GM21381 (cell line): ENCODE data around the gene ADAM23.
A peak's percentile ranks its signal among the peaks of the same experiment; 100 is the strongest.

Experiments
- ATAC-seq: cut with Tn5 transposase; IDR thresholded peaks from one replicate; pipeline ENCODE4 v1.9.1; 2021; ENCODE audit warnings: mild to moderate bottlenecking, moderate library complexity; ENCODE audit not compliant: unreplicated experiment

Gene ADAM23

DNA sequence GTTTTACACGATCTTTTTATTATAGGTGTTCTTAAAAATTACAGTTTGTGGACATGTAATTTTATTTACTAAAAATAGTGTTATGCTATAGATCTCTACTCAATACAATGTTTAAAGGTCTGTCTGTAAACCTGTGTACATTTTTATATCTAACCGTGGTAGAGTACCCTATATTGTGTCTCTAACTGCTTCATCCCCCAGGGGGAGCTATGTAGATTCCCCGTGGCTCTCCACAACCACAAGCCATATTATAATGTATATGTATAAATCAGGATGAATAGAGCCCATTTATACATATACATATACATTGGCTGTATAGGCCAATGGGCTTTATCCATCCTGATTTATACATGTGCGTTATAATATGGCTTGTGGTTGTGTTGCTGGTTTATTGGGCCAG lies 59.4 kb downstream of the ADAM23 start:
- no peak for ATAC-seq

DNA sequence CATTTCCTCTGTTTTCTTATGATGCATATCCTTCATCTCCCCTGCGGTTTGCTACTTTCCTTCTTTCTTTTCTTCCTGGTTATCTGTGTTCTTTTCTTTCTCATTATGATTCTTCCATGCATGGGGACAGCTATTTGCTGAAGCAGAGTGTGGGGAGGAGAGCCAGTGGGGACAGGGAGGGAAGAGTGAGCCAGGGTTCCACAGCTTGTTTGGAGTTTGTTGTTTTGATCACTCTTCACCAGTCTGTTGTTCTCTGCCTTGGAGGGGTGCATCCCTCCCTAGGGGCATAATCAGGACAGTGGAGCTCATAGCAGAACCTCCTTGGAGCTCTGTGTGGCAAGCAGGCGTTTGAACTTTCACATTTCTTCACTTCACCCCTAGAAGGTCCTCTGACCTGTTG lies 68.0 kb downstream of the ADAM23 start:
- no peak for ATAC-seq

- no peak for ATAC-seq
Measured at GRCh38 chr2:206512999-206513398, 69.7 kb downstream of the ADAM23 start.

GRCh38 chr2:206515580-206515979 lies 72.2 kb downstream of the ADAM23 start:
- no peak for ATAC-seq

GRCh38 chr2:206518997-206519396 lies 75.7 kb downstream of the ADAM23 start:
- ATAC-seq, result no peak

DNA sequence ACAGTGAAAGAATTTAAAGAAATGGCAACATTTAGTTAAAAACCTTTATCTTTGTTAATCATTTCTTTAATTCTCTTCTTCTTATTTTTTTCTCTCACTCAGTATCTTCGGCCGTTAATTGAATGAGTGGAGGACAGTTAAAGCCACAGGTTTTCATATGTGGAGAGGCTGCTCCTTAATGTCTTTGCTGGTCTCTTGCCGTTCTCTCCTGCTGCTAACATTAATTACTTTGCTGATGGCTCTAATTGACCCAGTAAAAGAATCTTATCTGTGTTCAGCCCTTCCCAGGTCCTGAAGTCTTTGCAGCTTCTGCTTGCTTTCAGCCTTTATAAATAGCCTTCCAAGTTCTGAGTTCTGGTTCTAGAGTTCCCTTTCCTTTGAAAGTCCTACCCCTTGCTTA lies 77.1 kb downstream of the ADAM23 start:
- no peak for ATAC-seq

- ATAC-seq, result no peak
Measured at GRCh38 chr2:206521115-206521514, 77.8 kb downstream of the ADAM23 start.

GRCh38 chr2:206521612-206522011 lies 78.3 kb downstream of the ADAM23 start:
- ATAC-seq, result no peak

- ATAC-seq, result no peak
Measured at GRCh38 chr2:206526416-206526815, 83.1 kb downstream of the ADAM23 start.

GRCh38 chr2:206527153-206527552 lies 83.8 kb downstream of the ADAM23 start:
- ATAC-seq, result no peak

GRCh38 chr2:206530727-206531126 lies 87.4 kb downstream of the ADAM23 start:
- ATAC-seq, result no peak

GRCh38 chr2:206531996-206532543 lies 88.7 kb downstream of the ADAM23 start:
- ATAC-seq, result no peak

DNA sequence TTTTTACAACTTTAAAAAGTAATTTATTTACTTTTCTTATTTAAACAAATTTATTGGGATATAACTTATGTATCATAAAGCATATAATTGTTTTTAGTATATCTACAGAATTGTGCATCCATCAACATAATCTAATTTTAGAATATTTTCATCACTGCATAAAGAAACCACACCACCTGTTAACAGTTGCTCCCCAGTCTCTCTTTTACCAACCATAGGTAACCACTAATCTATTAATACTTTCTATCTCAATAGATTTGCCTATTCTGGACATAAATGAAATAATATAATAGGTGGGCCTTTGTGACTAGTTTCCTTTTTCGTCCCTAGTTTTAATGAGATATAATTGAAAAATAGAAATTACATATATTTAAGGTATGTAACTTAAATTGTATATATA lies 90.6 kb downstream of the ADAM23 start:
- ATAC-seq, result no peak

DNA sequence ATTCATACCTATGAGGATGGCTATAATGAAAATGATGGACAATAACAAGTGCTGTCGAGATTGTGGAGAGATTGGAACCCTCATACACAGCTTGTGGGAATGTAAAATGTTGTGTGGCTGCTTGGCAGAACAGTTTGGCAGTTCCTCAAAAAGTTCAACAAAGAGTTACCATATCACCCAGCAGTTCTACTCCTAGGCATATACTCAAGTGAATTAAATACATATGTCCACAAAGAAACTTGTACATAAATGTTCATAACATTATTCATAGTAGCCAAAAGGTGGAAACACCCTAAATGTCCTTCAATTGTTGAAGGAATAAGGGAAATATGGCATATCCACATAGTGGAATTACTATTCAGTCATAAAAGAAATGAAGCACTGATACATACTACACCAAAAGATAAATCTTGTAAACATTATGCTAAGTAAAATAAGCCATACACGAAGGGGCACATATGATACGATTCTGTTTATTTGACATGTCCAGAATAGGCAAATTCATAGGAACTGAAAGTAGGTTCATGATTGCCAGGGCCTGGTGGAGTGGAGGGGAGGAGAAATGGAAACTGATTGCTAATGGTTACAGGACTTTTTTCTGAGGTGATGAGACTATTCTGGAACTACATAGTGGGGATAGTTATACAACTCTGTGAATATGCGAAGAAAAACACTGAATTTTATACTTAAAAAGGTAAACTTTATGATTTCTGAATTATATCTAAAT lies 92.1 kb downstream of the ADAM23 start:
- ATAC-seq, result peak; percentile 54

DNA sequence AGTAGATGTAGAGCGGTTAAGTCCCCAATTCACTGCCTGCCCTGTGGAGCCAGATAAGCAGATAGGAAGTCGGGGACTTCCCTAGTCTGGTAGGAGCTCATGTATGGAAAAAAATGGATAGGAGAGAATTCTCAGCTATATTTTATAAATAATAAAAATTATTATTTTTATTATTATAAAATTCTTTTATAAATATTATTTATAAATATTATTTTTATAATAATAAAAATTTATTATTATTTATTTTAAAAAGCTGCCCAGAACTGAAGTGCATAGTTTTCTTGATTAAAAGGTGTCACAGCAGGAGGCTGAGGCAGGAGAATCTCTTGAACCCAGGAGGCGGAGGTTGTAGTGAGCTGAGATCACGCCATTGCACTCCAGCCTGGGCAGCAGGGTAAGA lies 97.4 kb downstream of the ADAM23 start:
- no peak for ATAC-seq

- no peak for ATAC-seq
Measured at GRCh38 chr2:206543073-206543472, 99.7 kb downstream of the ADAM23 start.

DNA sequence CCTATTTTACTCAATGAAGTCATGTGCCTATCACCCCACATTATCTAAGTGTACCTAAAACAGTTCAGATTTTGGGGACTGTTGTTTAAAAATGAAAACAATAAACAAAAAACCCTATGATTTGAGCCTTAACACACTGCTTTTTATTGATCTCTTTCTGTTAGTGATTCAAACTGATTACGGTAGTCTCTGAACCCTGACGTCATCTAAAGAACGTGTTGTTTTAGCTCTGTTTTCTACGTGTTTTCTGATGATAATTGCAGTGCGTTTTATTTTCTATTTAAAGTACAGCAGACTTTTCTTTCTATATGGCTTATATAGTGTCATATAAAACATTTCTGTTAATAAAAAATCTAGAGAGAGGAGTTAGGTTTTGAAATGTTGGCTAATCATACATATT lies 105.1 kb downstream of the ADAM23 start:
- no peak for ATAC-seq

DNA sequence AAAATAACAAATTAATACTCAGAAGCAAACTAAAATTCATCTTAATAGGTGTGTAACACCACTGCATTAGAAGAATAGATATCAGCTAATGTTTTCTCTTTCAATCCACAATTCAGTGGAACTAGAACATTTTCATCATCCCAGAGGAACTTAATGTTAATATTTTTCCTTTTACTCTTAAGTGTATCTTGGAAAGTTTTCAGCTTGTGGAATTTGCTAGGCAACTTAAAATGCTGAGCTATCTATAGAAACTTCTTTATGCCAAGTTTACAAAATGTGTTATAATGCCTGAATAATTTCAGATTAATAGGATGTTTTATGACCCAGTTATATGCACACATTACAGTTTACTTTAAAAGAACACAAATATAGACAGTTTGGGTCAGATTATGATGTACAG lies 112.4 kb downstream of the ADAM23 start:
- no peak for ATAC-seq

GRCh38 chr2:206556357-206556949 lies 113.1 kb downstream of the ADAM23 start:
- peak; percentile 55 for ATAC-seq

GRCh38 chr2:206557321-206557720 lies 114.0 kb downstream of the ADAM23 start:
- no peak for ATAC-seq

GRCh38 chr2:206558492-206558891 lies 115.2 kb downstream of the ADAM23 start:
- ATAC-seq, result no peak

DNA sequence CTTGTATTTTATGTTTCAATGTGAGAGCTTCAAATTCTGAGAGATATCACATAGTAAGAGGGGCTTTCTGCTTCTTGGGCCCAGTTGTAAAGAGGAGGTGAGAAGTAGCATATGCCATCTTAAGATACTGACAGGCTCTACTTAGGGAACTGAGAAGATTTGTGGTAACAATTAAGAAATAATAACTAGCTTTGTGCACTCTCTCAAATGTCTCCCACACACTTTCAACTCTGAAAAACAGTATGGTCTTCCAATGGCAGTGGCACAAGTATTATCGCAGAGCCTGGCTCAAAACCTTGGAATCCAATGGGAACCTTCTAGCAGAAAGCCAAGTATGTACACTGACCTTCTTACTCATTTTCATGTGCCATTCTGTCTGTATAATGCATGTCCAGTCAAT lies 118.6 kb downstream of the ADAM23 start:
- no peak for ATAC-seq

GRCh38 chr2:206562375-206562774 lies 119.0 kb downstream of the ADAM23 start:
- no peak for ATAC-seq
